Adrenal gland (tissue), 5 donors: ENCODE results near the gene TNNI3K.

ENCODE experiments used
- POLR2A ChIP-seq, 2 donors: fragments of 450-650 bp; IDR thresholded peaks; one replicate each; pipeline ENCODE4 v1.6.1; 2017; ENCODE audit warnings: antibody characterized with exemption in 2 of 2, mild to moderate bottlenecking in 2 of 2, moderate library complexity in 1 of 2
- TF ChIP-seq, protein P1 (sequence below), 6 experiments: fragments of 450-650 bp in 4 of 6; fragments of 200-600 bp in 2 of 6; sonication (generic) in 1 of 6; IDR thresholded peaks; 1 replicate in 5 of 6; 2 replicates in 1 of 6; pipeline versions ENCODE4 v1.5.1 to v1.8.0; 2016 to 2021; ENCODE audit warnings: antibody characterized with exemption in 6 of 6, mild to moderate bottlenecking in 2 of 6, moderate library complexity in 1 of 6
- donor health status: DM: no; HTN: no; CAD: no.

DNA sequence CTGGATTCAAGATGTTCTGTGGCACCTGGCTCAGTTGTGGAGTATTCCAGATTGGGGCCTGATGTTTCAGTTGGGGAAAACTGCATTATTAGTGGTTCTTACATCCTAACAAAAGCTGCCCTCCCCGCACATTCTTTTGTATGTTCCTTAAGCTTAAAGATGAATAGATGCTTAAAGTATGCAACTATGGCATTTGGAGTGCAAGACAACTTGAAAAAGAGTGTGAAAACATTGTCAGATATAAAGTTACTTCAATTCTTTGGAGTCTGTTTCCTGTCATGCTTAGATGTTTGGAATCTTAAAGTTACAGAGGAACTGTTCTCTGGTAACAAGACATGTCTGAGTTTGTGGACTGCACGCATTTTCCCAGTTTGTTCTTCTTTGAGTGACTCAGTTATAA, 29.9 kb upstream of the TNNI3K start:
- no peak for TF ChIP-seq POLR2A (IDR thresholded peaks at IDR 0.05)
- TF ChIP-seq, protein P1, sequence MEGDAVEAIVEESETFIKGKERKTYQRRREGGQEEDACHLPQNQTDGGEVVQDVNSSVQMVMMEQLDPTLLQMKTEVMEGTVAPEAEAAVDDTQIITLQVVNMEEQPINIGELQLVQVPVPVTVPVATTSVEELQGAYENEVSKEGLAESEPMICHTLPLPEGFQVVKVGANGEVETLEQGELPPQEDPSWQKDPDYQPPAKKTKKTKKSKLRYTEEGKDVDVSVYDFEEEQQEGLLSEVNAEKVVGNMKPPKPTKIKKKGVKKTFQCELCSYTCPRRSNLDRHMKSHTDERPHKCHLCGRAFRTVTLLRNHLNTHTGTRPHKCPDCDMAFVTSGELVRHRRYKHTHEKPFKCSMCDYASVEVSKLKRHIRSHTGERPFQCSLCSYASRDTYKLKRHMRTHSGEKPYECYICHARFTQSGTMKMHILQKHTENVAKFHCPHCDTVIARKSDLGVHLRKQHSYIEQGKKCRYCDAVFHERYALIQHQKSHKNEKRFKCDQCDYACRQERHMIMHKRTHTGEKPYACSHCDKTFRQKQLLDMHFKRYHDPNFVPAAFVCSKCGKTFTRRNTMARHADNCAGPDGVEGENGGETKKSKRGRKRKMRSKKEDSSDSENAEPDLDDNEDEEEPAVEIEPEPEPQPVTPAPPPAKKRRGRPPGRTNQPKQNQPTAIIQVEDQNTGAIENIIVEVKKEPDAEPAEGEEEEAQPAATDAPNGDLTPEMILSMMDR (IDR thresholded peaks at IDR 0.05) = no peak
